ENCODE data around the gene TNFRSF25. TPM values are rescaled to one million over a fixed set of nuclear protein-coding genes. Genes with fewer than 3 reads are reported as not detected.
"Not testable (repeated sequence)": the region's sequence is repeated elsewhere in the genome, so short reads cannot be mapped to it uniquely, and the experiment has no call there.

TNFRSF25 gene
- total RNA-seq, 1 experiment from 2014 or later = 12.9 TPM

GRCh38 chr1:6454856-6455751, 10.9 kb downstream of the TNFRSF25 start:
- no peak for DNase-seq (ENCODE audit: low read depth)

GRCh38 chr1:6453895-6454855, 11.8 kb downstream of the TNFRSF25 start:
- DNase-seq (ENCODE audit: low read depth) = not testable (repeated sequence)

GRCh38 chr1:6450943-6451373, 15.0 kb downstream of the TNFRSF25 start:
- DNase-seq (ENCODE audit: low read depth) = no peak

- not testable (repeated sequence) for DNase-seq (ENCODE audit: low read depth)
Measured at GRCh38 chr1:6450486-6450885, 15.5 kb downstream of the TNFRSF25 start.

GRCh38 chr1:6450005-6450450, 15.9 kb downstream of the TNFRSF25 start:
- no peak for DNase-seq (ENCODE audit: low read depth)

- DNase-seq (ENCODE audit: low read depth) = no peak
Measured at GRCh38 chr1:6448749-6449631, 17.0 kb downstream of the TNFRSF25 start.

- DNase-seq (ENCODE audit: low read depth) = no peak
Measured at GRCh38 chr1:6447818-6448748, 17.9 kb downstream of the TNFRSF25 start.

GRCh38 chr1:6447016-6447817, 18.8 kb downstream of the TNFRSF25 start:
- DNase-seq (ENCODE audit: low read depth) = no peak

GRCh38 chr1:6446665-6447015, 19.3 kb downstream of the TNFRSF25 start:
- no peak for DNase-seq (ENCODE audit: low read depth)

- DNase-seq (ENCODE audit: low read depth) = not testable (repeated sequence)
Measured at GRCh38 chr1:6445929-6446328, 20.0 kb downstream of the TNFRSF25 start.

- peak; percentile 40 for DNase-seq (ENCODE audit: low read depth)
Measured at GRCh38 chr1:6445062-6445763, 20.8 kb downstream of the TNFRSF25 start.

GRCh38 chr1:6444377-6444776, 21.6 kb downstream of the TNFRSF25 start:
- no peak for DNase-seq (ENCODE audit: low read depth)

GRCh38 chr1:6443339-6444115, 22.4 kb downstream of the TNFRSF25 start:
- no peak for DNase-seq (ENCODE audit: low read depth)

- DNase-seq (ENCODE audit: low read depth) = no peak
Measured at GRCh38 chr1:6441586-6441985, 24.4 kb downstream of the TNFRSF25 start.

GRCh38 chr1:6440198-6441126, 25.5 kb downstream of the TNFRSF25 start:
- no peak for DNase-seq (ENCODE audit: low read depth)

GRCh38 chr1:6438047-6438525, 27.9 kb downstream of the TNFRSF25 start:
- peak; percentile 69 for DNase-seq (ENCODE audit: low read depth)
